Endodermal cell (in vitro differentiated cells): ENCODE results near the gene TUBG1. TPM values are rescaled to one million over a fixed set of nuclear protein-coding genes. Genes with fewer than 3 reads are reported as not detected.
"Not testable (repeated sequence)": the region's sequence is repeated elsewhere in the genome, so short reads cannot be mapped to it uniquely, and the experiment has no call there.

Source experiments
- DNase-seq: peaks from one replicate; pipeline ENCODE4 v3.0.0-alpha.2; 2017
- H3K27ac ChIP-seq: 2 replicates; pipeline ENCODE4 v1.5.1; 2013; ENCODE audit warnings: mild to moderate bottlenecking, low read depth, low read length, moderate library complexity
- H3K27me3 ChIP-seq: 2 replicates; pipeline ENCODE4 v1.6.1; 2013; ENCODE audit warnings: mild to moderate bottlenecking, low read length, moderate library complexity; ENCODE audit not compliant: insufficient read depth, control insufficient read depth, poor library complexity, severe bottlenecking
- H3K36me3 ChIP-seq: 2 replicates; pipeline ENCODE4 v1.7.0; 2013; ENCODE audit warnings: mild to moderate bottlenecking, low read length, moderate library complexity; ENCODE audit not compliant: control insufficient read depth, insufficient read depth
- H3K4me1 ChIP-seq: one replicate; pipeline ENCODE4 v1.7.0; 2013; ENCODE audit warnings: low read length; ENCODE audit not compliant: control insufficient read depth, insufficient read depth
- H3K4me3 ChIP-seq: 2 replicates; pipeline ENCODE4 v1.5.1; 2013; ENCODE audit warnings: mild to moderate bottlenecking, low read length, moderate library complexity
- H3K9ac ChIP-seq: 2 replicates; pipeline ENCODE4 v1.6.1; 2013; ENCODE audit warnings: mild to moderate bottlenecking, low read length, moderate library complexity; ENCODE audit not compliant: poor library complexity, severe bottlenecking; ENCODE audit errors: extremely low read depth
- H3K9me3 ChIP-seq: 2 replicates; pipeline ENCODE4 v1.6.1; 2013; ENCODE audit warnings: mild to moderate bottlenecking, low read length, moderate library complexity; ENCODE audit not compliant: control insufficient read depth
- H3K27ac Mint-ChIP-seq: 2 replicates; pipeline ENCODE4 v1.8.0; 2020; ENCODE audit warnings: mixed read lengths
- H3K27me3 Mint-ChIP-seq: 2 replicates; pipeline ENCODE4 v1.8.0; 2021; ENCODE audit warnings: mild to moderate bottlenecking, mixed read lengths; ENCODE audit not compliant: insufficient read depth
- H3K36me3 Mint-ChIP-seq: 2 replicates; pipeline ENCODE4 v1.8.0; 2020; ENCODE audit warnings: low read depth, mixed read lengths
- H3K4me1 Mint-ChIP-seq: 2 replicates; pipeline ENCODE4 v1.8.0; 2020; ENCODE audit warnings: mixed read lengths
- H3K4me3 Mint-ChIP-seq: 2 replicates; pipeline ENCODE4 v1.8.0; 2020; ENCODE audit warnings: mild to moderate bottlenecking, moderate library complexity, mixed read lengths
- H3K9me3 Mint-ChIP-seq: 2 replicates; pipeline ENCODE4 v1.8.0; 2020; ENCODE audit warnings: mild to moderate bottlenecking, mixed read lengths
- CTCF ChIP-seq: fragments of 200-600 bp; sonication (generic); conservative IDR thresholded peaks from 2 replicates; pipeline ENCODE4 v1.5.0; 2021; ENCODE audit warnings: antibody characterized with exemption, mild to moderate bottlenecking
- WGBS, 2 experiments: methylation state at CpG; one replicate each; pipeline versions ENCODE4 v1.1.5 to v1.1.7; 2013; ENCODE audit warnings: missing lambda C conversion rate in 2 of 2, mixed read lengths in 1 of 2; ENCODE audit not compliant: insufficient coverage in 1 of 2, insufficient read length in 1 of 2; 5-methylcytosine and 5-hydroxymethylcytosine counted together
- total RNA-seq, 2 donors: library from RNA; stranded (reverse); fragmentation: NEBNext Ultra II Directional in 1 of 2; extraction: Animal tissue kit (Norgen Biotek cat#: 25700) in 1 of 2; gene quantifications; 2 replicates in 1 of 2; 3 replicates in 1 of 2; pipeline ENCODE4 v1.2.1, GENCODE V29; 2021

TUBG1 gene
- total RNA-seq, 2 donors from 2014 or later: 94.2 to 124 TPM

DNA sequence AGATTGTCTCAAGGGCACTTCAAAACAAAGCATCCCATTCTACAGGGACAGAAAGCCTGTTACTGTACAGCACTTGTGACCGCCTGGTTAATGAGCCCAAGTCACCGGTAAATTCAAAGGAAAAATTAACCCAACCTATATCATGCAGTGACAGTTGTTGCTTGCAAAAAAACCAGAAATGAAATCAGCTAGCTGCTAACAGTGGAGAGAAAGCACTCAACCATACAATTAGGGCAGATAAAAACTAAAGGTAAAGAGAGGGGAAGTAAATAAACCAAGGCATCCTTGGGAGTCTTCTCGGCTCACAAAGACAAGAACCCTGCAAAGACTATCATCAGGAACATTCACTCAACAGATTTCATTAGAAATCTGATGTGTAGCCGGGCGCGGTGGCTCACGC, 6.2 kb upstream of the TUBG1 start:
- H3K36me3 ChIP-seq: no peaks in the 10 kb centered on the region
- WGBS, 2 experiments: 96 to 97% methylated on average over 6 to 7 of the region's 7 CpGs
- Mint-ChIP-seq H3K4me1 (peaks cover 9% of the 10 kb centered on the region), H3K4me3 (no peak overlapping the region), H3K27me3 (no peaks in the 10 kb centered on the region), H3K27ac (no peak overlapping the region), H3K9me3 (no peaks in the 10 kb centered on the region), H3K36me3 (peaks cover 8% of the 10 kb centered on the region)
- H3K9ac ChIP-seq: no peak overlapping the region
- H3K9me3 ChIP-seq: no peaks in the 10 kb centered on the region
- H3K4me3 ChIP-seq: no peak overlapping the region
- no peak overlapping the region for H3K27ac ChIP-seq
- H3K4me1 ChIP-seq: no peaks in the 10 kb centered on the region
- no peak for TF ChIP-seq CTCF
- no peaks in the 10 kb centered on the region for H3K27me3 ChIP-seq
- DNase-seq: no peak

DNA sequence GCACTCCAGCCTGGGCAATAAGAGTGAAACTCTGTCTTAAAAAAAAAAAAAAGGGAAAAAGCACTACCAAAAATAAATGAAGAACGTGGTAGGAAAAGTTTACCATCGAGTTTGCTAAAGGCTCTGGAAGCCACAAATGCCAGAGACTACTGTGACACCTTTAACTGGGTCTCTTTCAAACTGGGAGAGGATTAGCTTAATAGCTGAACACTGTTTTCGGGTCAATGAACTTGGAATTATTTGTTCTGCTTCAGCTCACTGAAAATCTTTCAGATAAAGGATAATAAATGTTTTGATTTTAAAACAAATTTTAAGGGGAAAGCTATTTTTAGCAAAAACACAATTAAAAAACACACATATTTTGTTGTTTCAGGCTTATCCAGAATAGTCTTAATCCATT, 1.7 kb upstream of the TUBG1 start:
- H3K4me3 Mint-ChIP-seq: peak overlapping the region; percentile 91
- Histone ChIP-seq H3K36me3 (peaks cover 15% of the 10 kb centered on the region), H3K4me3 (peak overlapping the region; percentile 90), H3K27ac (no peak overlapping the region), H3K4me1 (no peaks in the 10 kb centered on the region), H3K9ac (no peak overlapping the region), H3K9me3 (no peaks in the 10 kb centered on the region), H3K27me3 (no peaks in the 10 kb centered on the region)
- no peak for DNase-seq
- peaks cover 12% of the 10 kb centered on the region for H3K4me1 Mint-ChIP-seq
- 85 to 90% methylated on average over 3 of the region's 3 CpGs for WGBS, 2 experiments
- no peak overlapping the region for H3K27ac Mint-ChIP-seq
- peaks cover 14% of the 10 kb centered on the region for H3K36me3 Mint-ChIP-seq
- no peaks in the 10 kb centered on the region for H3K9me3 Mint-ChIP-seq
- H3K27me3 Mint-ChIP-seq: no peaks in the 10 kb centered on the region
- TF ChIP-seq CTCF: no peak

GRCh38 chr17:42608305-42609181, 940 bp upstream of the TUBG1 start:
- WGBS, 2 experiments: 2 to 6% methylated on average over 21 to 30 of the region's 30 CpGs
- H3K9me3 ChIP-seq: no peaks in the 10 kb centered on the region
- peak overlapping the region; percentile 90 for H3K4me3 ChIP-seq
- Mint-ChIP-seq H3K4me3 (peak overlapping the region; percentile 91), H3K9me3 (no peaks in the 10 kb centered on the region), H3K4me1 (peaks cover 12% of the 10 kb centered on the region), H3K27ac (peak overlapping the region; percentile 94), H3K27me3 (no peaks in the 10 kb centered on the region), H3K36me3 (peaks cover 16% of the 10 kb centered on the region)
- peaks cover 22% of the 10 kb centered on the region for H3K36me3 ChIP-seq
- no peak for TF ChIP-seq CTCF
- no peaks in the 10 kb centered on the region for H3K27me3 ChIP-seq
- H3K9ac ChIP-seq: peak overlapping the region; percentile 79
- DNase-seq: no peak
- H3K27ac ChIP-seq: peak overlapping the region; percentile 81
- H3K4me1 ChIP-seq: no peaks in the 10 kb centered on the region

DNA sequence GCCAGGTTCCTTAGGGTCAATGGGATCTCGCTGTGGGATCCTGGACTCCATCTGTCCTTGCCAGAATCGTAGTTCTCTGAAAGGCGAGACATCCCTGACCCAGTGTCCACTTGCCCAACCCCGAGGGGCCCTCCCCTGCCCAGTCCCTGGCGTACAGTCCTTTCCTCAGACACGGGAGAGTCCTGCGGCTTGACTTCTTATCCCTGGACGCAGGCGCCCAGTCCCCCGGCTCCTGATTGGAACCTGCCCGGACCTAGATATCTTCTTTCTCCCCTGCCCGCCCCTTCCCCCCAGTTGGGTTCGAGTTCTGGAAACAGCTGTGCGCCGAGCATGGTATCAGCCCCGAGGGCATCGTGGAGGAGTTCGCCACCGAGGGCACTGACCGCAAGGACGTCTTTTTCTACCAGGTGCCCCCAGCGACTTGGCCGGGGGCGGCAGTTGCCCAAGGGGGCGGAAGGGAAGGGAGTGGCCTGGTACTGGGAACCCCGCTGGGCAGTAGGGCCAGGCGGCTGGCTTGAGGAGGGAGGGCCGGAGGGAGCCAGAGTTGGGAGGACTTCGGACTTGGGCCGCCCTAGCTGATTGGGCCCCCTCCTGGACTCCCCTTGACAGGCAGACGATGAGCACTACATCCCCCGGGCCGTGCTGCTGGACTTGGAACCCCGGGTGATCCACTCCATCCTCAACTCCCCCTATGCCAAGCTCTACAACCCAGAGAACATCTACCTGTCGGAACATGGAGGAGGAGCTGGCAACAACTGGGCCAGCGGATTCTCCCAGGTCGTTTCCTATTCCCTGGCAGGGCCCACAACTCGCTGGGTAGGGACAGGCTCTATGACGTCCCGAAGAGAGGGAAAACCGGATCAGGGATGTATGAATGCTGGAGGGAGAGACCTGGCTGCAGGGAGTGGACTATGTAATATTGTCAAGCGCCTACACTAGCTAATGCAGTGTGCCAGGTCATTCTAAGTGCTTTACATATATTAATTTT, 625 bp downstream of the TUBG1 start:
- peak; percentile 84 for DNase-seq

More for the DNA sequence above, 625 bp downstream of the TUBG1 start:
- H3K4me1 ChIP-seq, H3K9me3 ChIP-seq, H3K27me3 Mint-ChIP-seq, H3K27me3 ChIP-seq, H3K9me3 Mint-ChIP-seq, H3K4me1 Mint-ChIP-seq: not testable (repeated sequence)
- H3K36me3 ChIP-seq: peaks cover 32% of the 10 kb centered on the region
- H3K36me3 Mint-ChIP-seq: peaks cover 28% of the 10 kb centered on the region
- peak overlapping the region; percentile 68 for H3K9ac ChIP-seq
- peak overlapping the region; percentile 90 for H3K4me3 ChIP-seq
- H3K27ac ChIP-seq: peak overlapping the region; percentile 39
- peak overlapping the region; percentile 91 for H3K4me3 Mint-ChIP-seq
- WGBS, 2 experiments: 0 to 17% methylated on average over 5 to 32 of the region's 42 CpGs
- peak overlapping the region; percentile 89 for H3K27ac Mint-ChIP-seq
